WTC11 (cell line): ENCODE measurements around the gene MED15. TPM values are rescaled to one million over a fixed set of nuclear protein-coding genes. Genes with fewer than 3 reads are reported as not detected.

Experiments
- ATAC-seq: fragments of 200-7000 bp; cut with Tn5 transposase; 2 replicates; pipeline ENCODE4 v1.10.0; 2021; ENCODE audit warnings: mild to moderate bottlenecking, moderate library complexity
- CTCF ChIA-PET: fragments of 300-600 bp; sonication (Branson Sonifier 250); formaldehyde crosslinking; loops from one replicate; lab custom pipeline; 2021; ENCODE audit warnings: antibody characterized with exemption; lab: Charles Lee
- POLR2A ChIA-PET: fragments of 350-600 bp; sonication (Branson Sonifier 250); formaldehyde crosslinking; loops from one replicate; lab custom pipeline; 2021; ENCODE audit warnings: antibody characterized with exemption; lab: Charles Lee
- DNase-seq: peaks from one replicate; pipeline ENCODE4 v3.0.0; 2021; ENCODE audit warnings: low spot score
- H3K27ac Mint-ChIP-seq: 2 replicates; pipeline ENCODE4 v1.8.0; 2021; ENCODE audit warnings: mixed read lengths
- H3K27me3 Mint-ChIP-seq: 2 replicates; pipeline ENCODE4 v1.8.0; 2021; ENCODE audit warnings: low read depth, mild to moderate bottlenecking, moderate library complexity, mixed read lengths
- H3K36me3 Mint-ChIP-seq: 2 replicates; pipeline ENCODE4 v1.8.0; 2021; ENCODE audit warnings: mixed read lengths
- H3K4me1 Mint-ChIP-seq: 2 replicates; pipeline ENCODE4 v1.8.0; 2022; ENCODE audit warnings: mixed read lengths
- H3K4me3 Mint-ChIP-seq: 2 replicates; pipeline ENCODE4 v1.8.0; 2021; ENCODE audit warnings: mild to moderate bottlenecking, moderate library complexity, mixed read lengths
- H3K9me3 Mint-ChIP-seq: 2 replicates; pipeline ENCODE4 v1.8.0; 2021; ENCODE audit warnings: mixed read lengths
- ESRRA ChIP-seq: sonication (generic); formaldehyde crosslinking; IDR thresholded peaks from 2 replicates; pipeline ENCODE4 v1.8.1; 2022; ENCODE audit warnings: mild to moderate bottlenecking, missing genetic modification reagents, borderline replicate concordance
- FOXK1 ChIP-seq: sonication (generic); formaldehyde crosslinking; IDR thresholded peaks from 2 replicates; pipeline ENCODE4 v1.8.0; 2022; ENCODE audit warnings: mild to moderate bottlenecking, moderate library complexity, missing genetic modification reagents
- GRHL2 ChIP-seq: fragments of 250-450 bp; sonication (Bioruptor Pico); IDR thresholded peaks from 2 replicates; pipeline ENCODE4 v1.8.0; 2022; ENCODE audit warnings: mild to moderate bottlenecking, moderate library complexity; ENCODE audit not compliant: insufficient replicate concordance, severe bottlenecking
- GTF2I ChIP-seq: fragments of 250-450 bp; sonication (Bioruptor Pico); conservative IDR thresholded peaks from 2 replicates; pipeline ENCODE4 v1.4.0; 2021; ENCODE audit warnings: mild to moderate bottlenecking
- MYBL2 ChIP-seq: sonication (generic); formaldehyde crosslinking; IDR thresholded peaks from 2 replicates; pipeline ENCODE4 v1.8.1; 2023; ENCODE audit warnings: mild to moderate bottlenecking, moderate library complexity, missing genetic modification reagents
- NFATC4 ChIP-seq: fragments of 250-450 bp; sonication (Bioruptor Pico); IDR thresholded peaks from 2 replicates; pipeline ENCODE4 v1.9.0; 2021; ENCODE audit warnings: mild to moderate bottlenecking
- PRRX2 ChIP-seq: fragments of 250-450 bp; sonication (Bioruptor Pico); IDR thresholded peaks from 2 replicates; pipeline ENCODE4 v1.8.0; 2021; ENCODE audit warnings: mild to moderate bottlenecking
- SOX15 ChIP-seq: fragments of 250-450 bp; sonication (Bioruptor Pico); IDR thresholded peaks from 2 replicates; pipeline ENCODE4 v1.9.0; 2021; ENCODE audit warnings: mild to moderate bottlenecking
- TEAD4 ChIP-seq: sonication (generic); formaldehyde crosslinking; IDR thresholded peaks from 2 replicates; pipeline ENCODE4 v1.8.0; 2022; ENCODE audit warnings: mild to moderate bottlenecking, missing genetic modification reagents
- ZBTB21 ChIP-seq: sonication (generic); formaldehyde crosslinking; IDR thresholded peaks from 2 replicates; pipeline ENCODE4 v1.8.1; 2023; ENCODE audit warnings: mild to moderate bottlenecking, missing genetic modification reagents, borderline replicate concordance
- ZNF317 ChIP-seq: sonication (generic); formaldehyde crosslinking; IDR thresholded peaks from 2 replicates; pipeline ENCODE4 v1.8.1; 2023; ENCODE audit warnings: low read depth, mild to moderate bottlenecking, moderate library complexity, missing genetic modification reagents, borderline replicate concordance
- ZNF532 ChIP-seq: fragments of 250-450 bp; sonication (Bioruptor Pico); IDR thresholded peaks from 2 replicates; pipeline ENCODE4 v1.9.0; 2021; ENCODE audit warnings: mild to moderate bottlenecking, borderline replicate concordance
- ZNF671 ChIP-seq: fragments of 250-450 bp; sonication (Bioruptor Pico); IDR thresholded peaks from 2 replicates; pipeline ENCODE4 v1.8.0; 2021; ENCODE audit warnings: mild to moderate bottlenecking
- ZSCAN18 ChIP-seq: fragments of 250-450 bp; sonication (Bioruptor Pico); IDR thresholded peaks from 2 replicates; pipeline ENCODE4 v2.1.2; 2022; ENCODE audit warnings: mild to moderate bottlenecking, moderate library complexity
- total RNA-seq: library from RNA; stranded (reverse); gene quantifications from 3 replicates; pipeline ENCODE4 v1.2.3, GENCODE V29; 2021
- TF ChIP-seq, protein P1 (sequence below): fragments of 200-600 bp; IDR thresholded peaks from 2 replicates; pipeline ENCODE4 v1.8.0; 2022; ENCODE audit warnings: antibody characterized with exemption
- TF ChIP-seq, protein P2 (sequence below): sonication (generic); formaldehyde crosslinking; IDR thresholded peaks from 2 replicates; pipeline ENCODE4 v1.8.0; 2023; ENCODE audit warnings: missing genetic modification reagents, mild to moderate bottlenecking, borderline replicate concordance
- TF ChIP-seq, protein P3 (sequence below): sonication (generic); formaldehyde crosslinking; IDR thresholded peaks from 2 replicates; pipeline ENCODE4 v1.8.1; 2022; ENCODE audit warnings: missing genetic modification reagents, borderline replicate concordance

The MED15 gene
- total RNA-seq, 1 experiment from 2014 or later: 67.7 TPM

DNA sequence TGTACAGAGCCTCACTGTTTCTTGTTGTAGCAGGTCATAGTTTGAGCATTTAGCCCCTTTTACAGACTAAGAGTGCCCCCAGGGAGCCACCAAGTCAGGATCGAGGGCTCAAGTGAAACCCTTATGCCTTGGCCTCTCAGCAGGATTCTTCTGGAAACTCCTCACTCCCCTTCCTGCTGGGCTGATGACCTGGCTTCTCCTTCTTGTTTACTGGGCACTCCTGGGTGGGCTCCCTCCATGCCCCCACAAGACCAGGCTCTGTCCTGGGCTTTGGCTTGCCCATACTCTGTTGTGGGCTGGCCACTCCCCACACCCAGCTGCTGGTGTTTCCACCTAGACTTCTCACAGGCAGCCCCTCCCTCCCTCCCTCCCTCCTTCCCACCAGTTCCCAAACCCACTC is 69.6 kb downstream of the MED15 start:
- DNase-seq (no peak), ATAC-seq (no peak)
- Mint-ChIP-seq H3K27me3 (no peaks in the 10 kb centered on the region), H3K4me3 (no peak overlapping the region), H3K9me3 (no peaks in the 10 kb centered on the region), H3K4me1 (no peaks in the 10 kb centered on the region), H3K36me3 (peaks cover 25% of the 10 kb centered on the region), H3K27ac (no peak overlapping the region)
- POLR2A ChIA-PET: no interaction called here
- TF ChIP-seq FOXK1 (CRISPR knock-in tag) (no peak), GTF2I (CRISPR knock-in tag) (no peak), GRHL2 (no peak), SOX15 (CRISPR knock-in tag) (no peak), ZNF671 (CRISPR knock-in tag) (no peak), ZNF317 (CRISPR knock-in tag) (no peak), NFATC4 (CRISPR knock-in tag) (no peak), MYBL2 (CRISPR knock-in tag) (no peak), ZSCAN18 (CRISPR knock-in tag) (no peak), TEAD4 (no peak)
- TF ChIP-seq, protein P1, sequence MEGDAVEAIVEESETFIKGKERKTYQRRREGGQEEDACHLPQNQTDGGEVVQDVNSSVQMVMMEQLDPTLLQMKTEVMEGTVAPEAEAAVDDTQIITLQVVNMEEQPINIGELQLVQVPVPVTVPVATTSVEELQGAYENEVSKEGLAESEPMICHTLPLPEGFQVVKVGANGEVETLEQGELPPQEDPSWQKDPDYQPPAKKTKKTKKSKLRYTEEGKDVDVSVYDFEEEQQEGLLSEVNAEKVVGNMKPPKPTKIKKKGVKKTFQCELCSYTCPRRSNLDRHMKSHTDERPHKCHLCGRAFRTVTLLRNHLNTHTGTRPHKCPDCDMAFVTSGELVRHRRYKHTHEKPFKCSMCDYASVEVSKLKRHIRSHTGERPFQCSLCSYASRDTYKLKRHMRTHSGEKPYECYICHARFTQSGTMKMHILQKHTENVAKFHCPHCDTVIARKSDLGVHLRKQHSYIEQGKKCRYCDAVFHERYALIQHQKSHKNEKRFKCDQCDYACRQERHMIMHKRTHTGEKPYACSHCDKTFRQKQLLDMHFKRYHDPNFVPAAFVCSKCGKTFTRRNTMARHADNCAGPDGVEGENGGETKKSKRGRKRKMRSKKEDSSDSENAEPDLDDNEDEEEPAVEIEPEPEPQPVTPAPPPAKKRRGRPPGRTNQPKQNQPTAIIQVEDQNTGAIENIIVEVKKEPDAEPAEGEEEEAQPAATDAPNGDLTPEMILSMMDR: no peak
- CTCF ChIA-PET: interaction anchor here (1.0 kb wide), 1 partner anchor 13 kb away, joined by 3 read pairs; no protein-coding TSS in a partner anchor

GRCh38 chr22:20577549-20577975 is 70.2 kb downstream of the MED15 start:
- no peak for DNase-seq
- Mint-ChIP-seq H3K9me3 (no peaks in the 10 kb centered on the region), H3K4me3 (no peak overlapping the region), H3K4me1 (no peaks in the 10 kb centered on the region), H3K27me3 (no peaks in the 10 kb centered on the region), H3K27ac (no peak overlapping the region), H3K36me3 (peaks cover 25% of the 10 kb centered on the region)
- ChIA-PET CTCF (no interaction called here), POLR2A (no interaction called here)
- ATAC-seq: no peak
- TF ChIP-seq ZNF317 (CRISPR knock-in tag) (no peak), ESRRA (CRISPR knock-in tag) (no peak), NFATC4 (CRISPR knock-in tag) (no peak), ZBTB21 (no peak), ZSCAN18 (CRISPR knock-in tag) (no peak), ZNF532 (CRISPR knock-in tag) (no peak), PRRX2 (no peak), GTF2I (CRISPR knock-in tag) (no peak)
- TF ChIP-seq, protein P2, sequence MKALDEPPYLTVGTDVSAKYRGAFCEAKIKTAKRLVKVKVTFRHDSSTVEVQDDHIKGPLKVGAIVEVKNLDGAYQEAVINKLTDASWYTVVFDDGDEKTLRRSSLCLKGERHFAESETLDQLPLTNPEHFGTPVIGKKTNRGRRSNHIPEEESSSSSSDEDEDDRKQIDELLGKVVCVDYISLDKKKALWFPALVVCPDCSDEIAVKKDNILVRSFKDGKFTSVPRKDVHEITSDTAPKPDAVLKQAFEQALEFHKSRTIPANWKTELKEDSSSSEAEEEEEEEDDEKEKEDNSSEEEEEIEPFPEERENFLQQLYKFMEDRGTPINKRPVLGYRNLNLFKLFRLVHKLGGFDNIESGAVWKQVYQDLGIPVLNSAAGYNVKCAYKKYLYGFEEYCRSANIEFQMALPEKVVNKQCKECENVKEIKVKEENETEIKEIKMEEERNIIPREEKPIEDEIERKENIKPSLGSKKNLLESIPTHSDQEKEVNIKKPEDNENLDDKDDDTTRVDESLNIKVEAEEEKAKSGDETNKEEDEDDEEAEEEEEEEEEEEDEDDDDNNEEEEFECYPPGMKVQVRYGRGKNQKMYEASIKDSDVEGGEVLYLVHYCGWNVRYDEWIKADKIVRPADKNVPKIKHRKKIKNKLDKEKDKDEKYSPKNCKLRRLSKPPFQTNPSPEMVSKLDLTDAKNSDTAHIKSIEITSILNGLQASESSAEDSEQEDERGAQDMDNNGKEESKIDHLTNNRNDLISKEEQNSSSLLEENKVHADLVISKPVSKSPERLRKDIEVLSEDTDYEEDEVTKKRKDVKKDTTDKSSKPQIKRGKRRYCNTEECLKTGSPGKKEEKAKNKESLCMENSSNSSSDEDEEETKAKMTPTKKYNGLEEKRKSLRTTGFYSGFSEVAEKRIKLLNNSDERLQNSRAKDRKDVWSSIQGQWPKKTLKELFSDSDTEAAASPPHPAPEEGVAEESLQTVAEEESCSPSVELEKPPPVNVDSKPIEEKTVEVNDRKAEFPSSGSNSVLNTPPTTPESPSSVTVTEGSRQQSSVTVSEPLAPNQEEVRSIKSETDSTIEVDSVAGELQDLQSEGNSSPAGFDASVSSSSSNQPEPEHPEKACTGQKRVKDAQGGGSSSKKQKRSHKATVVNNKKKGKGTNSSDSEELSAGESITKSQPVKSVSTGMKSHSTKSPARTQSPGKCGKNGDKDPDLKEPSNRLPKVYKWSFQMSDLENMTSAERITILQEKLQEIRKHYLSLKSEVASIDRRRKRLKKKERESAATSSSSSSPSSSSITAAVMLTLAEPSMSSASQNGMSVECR: no peak
- TF ChIP-seq, protein P3, sequence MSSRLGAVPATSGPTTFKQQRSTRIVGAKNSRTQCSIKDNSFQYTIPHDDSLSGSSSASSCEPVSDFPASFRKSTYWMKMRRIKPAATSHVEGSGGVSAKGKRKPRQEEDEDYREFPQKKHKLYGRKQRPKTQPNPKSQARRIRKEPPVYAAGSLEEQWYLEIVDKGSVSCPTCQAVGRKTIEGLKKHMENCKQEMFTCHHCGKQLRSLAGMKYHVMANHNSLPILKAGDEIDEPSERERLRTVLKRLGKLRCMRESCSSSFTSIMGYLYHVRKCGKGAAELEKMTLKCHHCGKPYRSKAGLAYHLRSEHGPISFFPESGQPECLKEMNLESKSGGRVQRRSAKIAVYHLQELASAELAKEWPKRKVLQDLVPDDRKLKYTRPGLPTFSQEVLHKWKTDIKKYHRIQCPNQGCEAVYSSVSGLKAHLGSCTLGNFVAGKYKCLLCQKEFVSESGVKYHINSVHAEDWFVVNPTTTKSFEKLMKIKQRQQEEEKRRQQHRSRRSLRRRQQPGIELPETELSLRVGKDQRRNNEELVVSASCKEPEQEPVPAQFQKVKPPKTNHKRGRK (CRISPR knock-in tag): no peak
- TF ChIP-seq, protein P1: no peak
